H1 (cell line): ENCODE results near the gene PKP1.

Experiments used
- ATF3 ChIP-seq: IDR thresholded peaks from 2 replicates; pipeline ENCODE4 v1.6.1; 2011; ENCODE audit warnings: low read depth, mild to moderate bottlenecking, low read length; ENCODE audit not compliant: insufficient read depth
- BRCA1 ChIP-seq: IDR thresholded peaks from 2 replicates; pipeline ENCODE4 v1.6.1; 2012; ENCODE audit warnings: low read depth, low read length, improper control_type of control experiment
- EZH2 ChIP-seq: fragments of 200-600 bp; sonication (generic); IDR thresholded peaks from 2 replicates; pipeline ENCODE4 v1.7.1; 2012; ENCODE audit warnings: low read depth, mild to moderate bottlenecking, moderate library complexity, low read length, inconsistent platforms; ENCODE audit not compliant: severe bottlenecking
- FOSL1 ChIP-seq: IDR thresholded peaks from 2 replicates; pipeline ENCODE4 v1.6.1; 2011; ENCODE audit warnings: mild to moderate bottlenecking, low read depth, low read length, moderate library complexity; ENCODE audit not compliant: insufficient read depth
- KDM1A ChIP-seq: fragments of 200-600, 300-600 bp; sonication (generic); IDR thresholded peaks from 2 replicates; pipeline ENCODE4 v1.7.1; 2016; ENCODE audit warnings: mild to moderate bottlenecking, low read length, borderline replicate concordance
- TF ChIP-seq, protein P1 (sequence below), 3 experiments: IDR thresholded peaks; 1 replicate in 2 of 3; 2 replicates in 1 of 3; pipeline versions ENCODE4 v1.5.1 to v1.6.1; 2011; ENCODE audit warnings: low read length in 3 of 3, mild to moderate bottlenecking in 3 of 3, inconsistent platforms in 2 of 3, low read depth in 1 of 3, moderate library complexity in 1 of 3; ENCODE audit not compliant: insufficient read depth in 1 of 3; ENCODE audit errors: control extremely low read depth in 1 of 3

DNA sequence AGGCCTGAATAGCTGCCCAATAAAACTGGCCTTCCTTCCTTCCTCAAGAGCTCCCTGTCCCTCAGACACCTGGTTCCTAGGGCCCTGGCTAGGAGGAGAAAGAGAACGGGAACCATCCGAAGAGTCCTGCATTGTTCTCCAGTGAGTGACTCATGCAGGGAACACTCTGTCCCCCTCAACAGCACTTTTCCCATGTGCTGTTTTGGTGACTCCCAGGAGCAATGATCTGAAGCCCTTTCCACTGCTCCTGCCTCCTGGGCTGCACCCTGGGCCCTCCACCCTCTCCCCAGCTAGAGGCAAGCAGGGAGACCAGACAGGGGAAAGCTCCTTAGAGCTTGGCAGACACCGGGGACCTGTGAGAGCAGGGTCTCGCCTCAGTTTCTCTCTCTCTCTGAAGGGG lies 75.3 kb downstream of the PKP1 start:
- TF ChIP-seq ATF3 (no peak), KDM1A (no peak), EZH2 (no peak), FOSL1 (no peak), BRCA1 (no peak)
- TF ChIP-seq, protein P1, sequence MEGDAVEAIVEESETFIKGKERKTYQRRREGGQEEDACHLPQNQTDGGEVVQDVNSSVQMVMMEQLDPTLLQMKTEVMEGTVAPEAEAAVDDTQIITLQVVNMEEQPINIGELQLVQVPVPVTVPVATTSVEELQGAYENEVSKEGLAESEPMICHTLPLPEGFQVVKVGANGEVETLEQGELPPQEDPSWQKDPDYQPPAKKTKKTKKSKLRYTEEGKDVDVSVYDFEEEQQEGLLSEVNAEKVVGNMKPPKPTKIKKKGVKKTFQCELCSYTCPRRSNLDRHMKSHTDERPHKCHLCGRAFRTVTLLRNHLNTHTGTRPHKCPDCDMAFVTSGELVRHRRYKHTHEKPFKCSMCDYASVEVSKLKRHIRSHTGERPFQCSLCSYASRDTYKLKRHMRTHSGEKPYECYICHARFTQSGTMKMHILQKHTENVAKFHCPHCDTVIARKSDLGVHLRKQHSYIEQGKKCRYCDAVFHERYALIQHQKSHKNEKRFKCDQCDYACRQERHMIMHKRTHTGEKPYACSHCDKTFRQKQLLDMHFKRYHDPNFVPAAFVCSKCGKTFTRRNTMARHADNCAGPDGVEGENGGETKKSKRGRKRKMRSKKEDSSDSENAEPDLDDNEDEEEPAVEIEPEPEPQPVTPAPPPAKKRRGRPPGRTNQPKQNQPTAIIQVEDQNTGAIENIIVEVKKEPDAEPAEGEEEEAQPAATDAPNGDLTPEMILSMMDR (IDR thresholded peaks at IDR 0.05; ENCODE audit: control extremely low read depth in 1 of 3, insufficient read depth in 1 of 3, low read depth in 1 of 3, low read length in 3 of 3): no peak
